GM18505 (cell line): ENCODE results near the gene TRMT5.

ENCODE experiments used
- ATAC-seq: cut with Tn5 transposase; IDR thresholded peaks from one replicate; pipeline ENCODE4 v1.9.1; 2021; ENCODE audit not compliant: unreplicated experiment
- POLR2A ChIP-seq: IDR thresholded peaks from 4 replicates; pipeline ENCODE4 v1.6.1; 2011; ENCODE audit warnings: borderline replicate concordance; ENCODE audit not compliant: insufficient read depth, insufficient read length; ENCODE audit errors: extremely low read depth

Gene TRMT5

GRCh38 chr14:60974090-60974651, 6.7 kb downstream of the TRMT5 start:
- no peak for TF ChIP-seq POLR2A
- no peak for ATAC-seq

GRCh38 chr14:60973070-60973469, 7.8 kb downstream of the TRMT5 start:
- ATAC-seq, result no peak
- no peak for TF ChIP-seq POLR2A

GRCh38 chr14:60972295-60972694, 8.6 kb downstream of the TRMT5 start:
- no peak for ATAC-seq

GRCh38 chr14:60971271-60971670, 9.6 kb downstream of the TRMT5 start:
- TF ChIP-seq POLR2A, result no peak
- no peak for ATAC-seq

More at GRCh38 chr14:60972295-60972694, 8.6 kb downstream of the TRMT5 start:
- no peak for TF ChIP-seq POLR2A

- no peak for TF ChIP-seq POLR2A
- no peak for ATAC-seq
These were observed 10.7 kb downstream of the TRMT5 start for GRCh38 chr14:60970146-60970545.

GRCh38 chr14:60968671-60969070, 12.2 kb downstream of the TRMT5 start:
- no peak for TF ChIP-seq POLR2A
- no peak for ATAC-seq

- no peak for ATAC-seq
- TF ChIP-seq POLR2A, result no peak
These were observed 12.8 kb downstream of the TRMT5 start for GRCh38 chr14:60968099-60968498.

GRCh38 chr14:60965402-60965801, 15.5 kb downstream of the TRMT5 start:
- no peak for ATAC-seq
- no peak for TF ChIP-seq POLR2A

- ATAC-seq, result no peak
These were observed 16.0 kb downstream of the TRMT5 start for GRCh38 chr14:60964904-60965303.

GRCh38 chr14:60963761-60964160, 17.1 kb downstream of the TRMT5 start:
- ATAC-seq, result no peak
- no peak for TF ChIP-seq POLR2A

More at GRCh38 chr14:60964904-60965303, 16.0 kb downstream of the TRMT5 start:
- no peak for TF ChIP-seq POLR2A

GRCh38 chr14:60958146-60958545, 22.7 kb downstream of the TRMT5 start:
- TF ChIP-seq POLR2A, result no peak
- no peak for ATAC-seq

- no peak for ATAC-seq
- TF ChIP-seq POLR2A, result no peak
These were observed 24.2 kb downstream of the TRMT5 start for GRCh38 chr14:60956632-60957031.

- TF ChIP-seq POLR2A, result no peak
- ATAC-seq, result no peak
These were observed 24.7 kb downstream of the TRMT5 start for GRCh38 chr14:60956202-60956601.

- no peak for TF ChIP-seq POLR2A
- ATAC-seq, result no peak
These were observed 29.0 kb downstream of the TRMT5 start for GRCh38 chr14:60951776-60952435.
